GM12892 (cell line): ENCODE data around the gene NF1.
"Not testable (repeated sequence)": the region's sequence is repeated elsewhere in the genome, so short reads cannot be mapped to it uniquely, and the experiment has no call there.

Source experiments
- POLR2A ChIP-seq: IDR thresholded peaks from 2 replicates; pipeline ENCODE4 v1.6.1; 2011; ENCODE audit warnings: low read depth, low read length, control low read depth
- POLR2AphosphoS5 ChIP-seq: IDR thresholded peaks from 2 replicates; pipeline ENCODE4 v1.6.1; 2011; ENCODE audit warnings: low read depth, low read length, control low read depth

- TF ChIP-seq POLR2A, POLR2AphosphoS5: not testable (repeated sequence)
Measured at GRCh38 chr17:31198666-31199065, 103.9 kb downstream of the NF1 start.
